HG03565 (cell line): ENCODE measurements around the gene E2F2.

Experiments
- ATAC-seq: cut with Tn5 transposase; IDR thresholded peaks from one replicate; pipeline ENCODE4 v1.9.1; 2021; ENCODE audit warnings: mild to moderate bottlenecking, moderate library complexity; ENCODE audit not compliant: unreplicated experiment

The E2F2 gene

GRCh38 chr1:23492132-23492720 lies 38.8 kb downstream of the E2F2 start:
- no peak for ATAC-seq

GRCh38 chr1:23489842-23490241 lies 41.2 kb downstream of the E2F2 start:
- no peak for ATAC-seq

GRCh38 chr1:23485002-23485332 lies 46.1 kb downstream of the E2F2 start:
- no peak for ATAC-seq

- ATAC-seq = no peak
Observed at GRCh38 chr1:23484253-23485001, 46.6 kb downstream of the E2F2 start.

- no peak for ATAC-seq
Observed at GRCh38 chr1:23483321-23484252, 47.4 kb downstream of the E2F2 start, which contains the start of gene ASAP3. Gene ASAP3 (minus strand): TSS chr1:23484179. CDS start chr1:23484133, 46 bp downstream.

- no peak for ATAC-seq
Observed at GRCh38 chr1:23481904-23482303, 49.1 kb downstream of the E2F2 start.

GRCh38 chr1:23481026-23481597 lies 49.9 kb downstream of the E2F2 start:
- no peak for ATAC-seq

- no peak for ATAC-seq
Observed at GRCh38 chr1:23480187-23481025, 50.6 kb downstream of the E2F2 start.

- no peak for ATAC-seq
Observed at GRCh38 chr1:23479666-23479941, 51.4 kb downstream of the E2F2 start.

GRCh38 chr1:23478896-23479665 lies 52.0 kb downstream of the E2F2 start:
- no peak for ATAC-seq

GRCh38 chr1:23477359-23478144 lies 53.5 kb downstream of the E2F2 start:
- no peak for ATAC-seq

- no peak for ATAC-seq
Observed at GRCh38 chr1:23475641-23476040, 55.4 kb downstream of the E2F2 start.

- no peak for ATAC-seq
Observed at GRCh38 chr1:23475134-23475628, 55.9 kb downstream of the E2F2 start.

- ATAC-seq = no peak
Observed at GRCh38 chr1:23473037-23473800, 57.8 kb downstream of the E2F2 start.

GRCh38 chr1:23472351-23473036 lies 58.5 kb downstream of the E2F2 start:
- ATAC-seq = no peak

- no peak for ATAC-seq
Observed at GRCh38 chr1:23471473-23472075, 59.5 kb downstream of the E2F2 start.
